ENCODE results near the gene POMT1.
A peak's percentile ranks its signal among the peaks of the same experiment; 100 is the strongest.

POMT1 gene

GRCh38 chr9:131476777-131477345 is 25.9 kb upstream of the POMT1 start:
- no peak for DNase-seq (ENCODE audit: low read depth in 3 of 3, low spot score in 1 of 3)

- no peak for DNase-seq (ENCODE audit: low read depth in 3 of 3, low spot score in 1 of 3)
Measured at GRCh38 chr9:131477367-131477766, 25.4 kb upstream of the POMT1 start.

DNA sequence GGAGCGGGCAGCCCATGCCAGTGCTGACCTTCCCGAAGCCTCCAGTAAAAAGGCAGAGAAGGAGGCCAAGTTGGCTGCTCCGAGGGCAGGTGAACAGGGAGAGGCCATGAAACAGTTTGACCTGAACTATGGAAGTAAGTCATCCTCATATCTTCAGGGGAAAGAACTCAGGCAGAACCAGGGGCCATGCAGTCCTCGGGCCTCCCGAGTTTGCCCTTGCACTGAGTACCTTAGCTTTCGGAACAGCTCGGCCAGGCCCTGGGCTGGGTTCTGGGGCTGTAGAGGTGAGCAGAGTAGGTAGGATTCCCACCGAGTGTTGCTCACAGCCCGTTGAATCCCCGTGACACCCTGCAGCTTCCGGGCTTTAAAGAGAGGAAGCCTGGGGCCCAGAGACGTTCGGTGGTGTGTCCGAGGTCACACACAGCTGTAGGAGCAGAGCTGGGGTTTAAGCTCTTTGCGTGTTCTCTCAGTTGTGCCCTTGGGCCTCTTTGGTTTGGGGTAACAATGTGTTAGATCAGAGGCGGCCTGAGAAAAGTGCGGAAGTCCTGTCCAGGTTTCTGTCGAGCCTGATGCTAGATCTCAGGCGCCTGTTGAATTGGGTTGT is 24.8 kb upstream of the POMT1 start:
- no peak for DNase-seq (ENCODE audit: low read depth in 3 of 3, low spot score in 1 of 3)

DNA sequence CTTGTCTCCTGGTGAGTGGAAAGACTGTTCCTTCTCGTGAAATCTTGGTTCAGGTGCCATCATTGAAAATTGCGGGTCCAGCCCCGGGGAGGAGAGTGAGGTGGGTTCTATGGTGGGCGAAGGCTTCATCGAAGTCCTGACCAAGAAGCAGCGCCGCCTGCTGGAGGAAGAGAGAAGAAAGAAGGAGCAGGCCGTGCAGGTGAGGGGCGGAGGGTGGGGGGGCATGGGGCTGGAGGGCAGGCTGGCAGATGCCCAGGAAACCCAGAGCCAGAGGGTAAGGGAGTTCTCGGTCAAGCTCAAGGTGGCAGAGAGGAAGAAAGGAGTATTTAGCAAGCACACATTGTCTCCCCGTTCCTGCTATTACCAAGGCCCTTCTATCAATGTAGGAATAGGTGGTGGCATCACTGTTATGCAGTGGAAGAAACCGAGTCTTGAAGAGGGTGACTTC is 24.3 kb upstream of the POMT1 start:
- DNase-seq (ENCODE audit: low read depth in 3 of 3, low spot score in 1 of 3) = peak in 2 of 3 donors; percentile 34 to 50

DNA sequence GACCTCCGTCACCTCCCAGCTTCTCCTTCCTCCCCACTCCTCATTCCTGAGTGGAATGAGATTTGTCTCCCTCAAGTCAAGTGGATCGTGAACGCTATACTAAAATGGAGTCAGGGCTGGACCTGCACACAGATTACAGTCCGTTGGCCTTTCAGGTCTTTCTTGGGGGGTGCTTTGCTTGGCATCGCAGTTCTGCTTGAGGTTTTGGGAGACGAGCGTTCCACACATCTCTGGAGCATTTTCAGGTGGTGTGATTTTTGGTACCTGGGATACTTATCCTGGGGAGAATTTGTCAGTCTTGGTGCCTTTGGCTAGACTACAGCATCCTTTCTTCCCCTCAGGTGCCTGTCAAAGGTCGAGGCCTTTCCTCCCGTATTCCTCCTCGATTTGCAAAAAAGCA is 23.8 kb upstream of the POMT1 start:
- DNase-seq (ENCODE audit: low read depth in 3 of 3, low spot score in 1 of 3) = no peak

GRCh38 chr9:131480258-131480657 is 22.5 kb upstream of the POMT1 start:
- DNase-seq (ENCODE audit: low read depth in 3 of 3, low spot score in 1 of 3) = no peak

GRCh38 chr9:131481441-131482342 is 21.0 kb upstream of the POMT1 start:
- no peak for DNase-seq (ENCODE audit: low read depth in 3 of 3, low spot score in 1 of 3)

GRCh38 chr9:131482343-131483006 is 20.2 kb upstream of the POMT1 start:
- no peak for DNase-seq (ENCODE audit: low read depth in 3 of 3, low spot score in 1 of 3)

GRCh38 chr9:131483319-131484050 is 19.2 kb upstream of the POMT1 start:
- no peak for DNase-seq (ENCODE audit: low read depth in 3 of 3, low spot score in 1 of 3)

DNA sequence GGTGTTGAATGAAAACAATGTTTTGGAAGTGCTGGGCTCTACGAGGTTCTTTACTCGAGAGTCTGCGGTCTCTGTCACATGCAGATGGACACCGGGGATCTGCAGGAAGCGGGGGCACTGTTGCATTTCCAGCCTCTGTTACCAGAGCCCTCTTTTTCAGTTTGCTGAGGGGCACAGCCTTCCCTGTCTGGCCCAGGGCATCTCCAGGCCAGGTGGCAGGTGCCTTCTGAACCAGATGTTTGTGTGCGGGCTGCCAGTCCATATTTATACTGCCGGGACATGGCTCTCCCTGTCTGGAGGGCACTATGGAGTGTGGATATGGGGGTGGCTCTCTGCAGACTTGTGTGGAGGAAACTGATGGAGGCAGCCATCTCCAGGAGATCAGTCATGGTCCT is 18.7 kb upstream of the POMT1 start:
- DNase-seq (ENCODE audit: low read depth in 3 of 3, low spot score in 1 of 3) = no peak

GRCh38 chr9:131484560-131485185 is 18.0 kb upstream of the POMT1 start:
- no peak for DNase-seq (ENCODE audit: low read depth in 3 of 3, low spot score in 1 of 3)

- no peak for DNase-seq (ENCODE audit: low read depth in 3 of 3, low spot score in 1 of 3)
Measured at GRCh38 chr9:131485206-131485605, 17.5 kb upstream of the POMT1 start.

- DNase-seq (ENCODE audit: low read depth in 3 of 3, low spot score in 1 of 3) = no peak
Measured at GRCh38 chr9:131485728-131486422, 16.8 kb upstream of the POMT1 start.

- DNase-seq (ENCODE audit: low read depth in 3 of 3, low spot score in 1 of 3) = no peak
Measured at GRCh38 chr9:131487001-131487400, 15.7 kb upstream of the POMT1 start.

DNA sequence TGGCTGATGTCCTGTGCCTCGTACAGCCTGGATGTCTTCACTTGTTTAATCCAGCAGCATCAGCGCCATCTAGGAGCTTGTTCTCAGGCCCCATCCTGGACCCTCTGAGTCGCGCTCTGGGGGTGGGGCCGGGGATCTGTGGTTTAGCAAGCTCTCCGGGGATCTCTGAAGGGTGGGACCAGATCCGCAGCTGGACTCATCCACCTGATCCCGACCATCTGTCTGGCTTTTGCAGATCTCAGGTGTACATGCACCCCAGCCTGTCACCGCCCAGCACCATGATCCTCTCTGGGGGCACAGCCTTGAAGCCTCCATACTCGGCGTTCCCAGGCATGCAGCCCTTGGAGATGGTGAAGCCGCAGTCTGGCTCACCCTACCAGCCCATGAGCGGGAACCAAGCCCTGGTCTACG is 15.1 kb upstream of the POMT1 start:
- DNase-seq (ENCODE audit: low read depth in 3 of 3, low spot score in 1 of 3) = no peak

DNA sequence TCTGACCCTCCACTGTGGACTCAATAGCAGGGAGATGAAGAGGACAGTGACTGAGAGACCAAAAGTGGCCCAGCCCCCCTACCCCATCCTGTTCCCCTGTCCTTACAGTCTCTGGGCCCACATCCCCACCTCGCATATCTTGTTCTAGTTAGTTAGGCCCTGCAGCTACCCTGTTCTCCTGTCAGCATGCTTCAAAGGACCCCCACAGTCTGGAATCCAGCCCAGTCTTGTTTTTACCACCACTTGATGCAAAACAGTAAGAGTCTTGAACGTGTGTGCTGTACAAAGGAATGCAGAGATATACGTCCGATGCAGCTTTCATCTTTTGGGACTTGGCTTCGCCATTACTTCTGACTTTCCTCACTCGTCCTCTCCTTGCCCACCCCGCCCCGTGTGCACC is 12.2 kb upstream of the POMT1 start:
- no peak for DNase-seq (ENCODE audit: low read depth in 3 of 3, low spot score in 1 of 3)

DNA sequence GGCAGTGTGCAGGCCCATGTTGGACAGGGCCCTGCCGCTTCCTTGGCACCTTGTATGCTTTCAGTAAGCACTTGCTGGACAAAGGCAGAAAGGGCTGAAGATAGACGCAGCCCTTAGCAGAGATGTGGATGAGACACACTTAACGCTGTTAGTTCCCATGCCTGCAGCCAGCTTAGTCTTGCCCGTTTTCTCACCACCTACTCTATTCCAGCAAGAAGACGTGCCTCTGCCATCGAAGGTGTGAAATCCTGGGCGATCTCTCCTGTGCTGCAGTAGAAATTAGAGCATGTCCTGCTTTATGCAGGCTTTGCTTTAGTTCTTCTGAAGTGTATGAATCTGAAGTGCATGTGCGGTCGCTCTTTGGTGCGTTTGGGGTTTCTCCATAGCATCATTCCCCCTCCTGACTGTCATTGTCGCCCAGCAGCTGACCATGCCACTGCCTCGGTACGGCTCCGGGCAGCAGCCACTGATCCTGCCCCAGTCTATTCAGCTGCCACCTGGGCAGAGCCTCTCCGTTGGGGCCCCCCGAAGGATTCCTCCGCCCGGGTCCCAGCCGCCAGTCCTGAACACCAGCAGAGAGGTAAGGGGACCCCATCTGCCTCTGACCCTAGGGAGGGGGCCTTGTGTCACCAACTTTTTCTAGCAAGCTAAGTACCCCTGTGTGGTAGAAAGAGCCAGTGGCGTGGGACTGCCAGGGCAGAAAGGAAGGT is 11.6 kb upstream of the POMT1 start:
- DNase-seq (ENCODE audit: low read depth in 3 of 3, low spot score in 1 of 3) = no peak

DNA sequence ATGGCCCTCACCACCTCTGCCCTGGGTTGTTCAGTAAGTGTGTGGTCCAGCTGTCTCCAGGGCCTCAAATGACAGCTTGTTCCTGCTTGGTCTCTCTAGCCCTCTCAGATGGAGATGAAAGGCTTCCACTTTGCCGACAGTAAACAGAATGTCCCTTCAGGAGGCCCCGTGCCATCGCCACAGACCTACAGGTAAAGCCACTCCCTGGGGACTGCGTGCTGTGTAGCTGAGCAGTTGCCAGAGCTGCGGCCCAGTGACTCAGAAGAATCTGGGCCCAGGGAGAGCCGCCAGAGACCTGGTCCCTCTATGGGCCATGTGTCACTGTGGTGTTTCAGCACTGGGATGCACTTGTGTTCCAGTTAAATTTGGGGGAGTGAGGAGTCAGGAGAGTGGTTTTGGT is 10.6 kb upstream of the POMT1 start:
- DNase-seq (ENCODE audit: low read depth in 3 of 3, low spot score in 1 of 3) = no peak

- DNase-seq (ENCODE audit: low read depth in 3 of 3, low spot score in 1 of 3) = no peak
Measured at GRCh38 chr9:131494296-131494870, 8.3 kb upstream of the POMT1 start.
